DOHH2 (cell line): ENCODE measurements around the gene PCDHB13.
"Not testable (repeated sequence)": the region's sequence is repeated elsewhere in the genome, so short reads cannot be mapped to it uniquely, and the experiment has no call there.

Experiments used
- H3F3A ChIP-seq: fragments of 200-600 bp; sonication (generic), shearing (Covaris generic); 2 replicates; pipeline ENCODE4 v1.6.0; 2016; ENCODE audit warnings: antibody characterized with exemption, mild to moderate bottlenecking; ENCODE audit not compliant: control insufficient read depth, insufficient read depth
- H3K27ac ChIP-seq: fragments of 200-600 bp; sonication (generic); 2 replicates; pipeline ENCODE4 v1.5.1; 2014; ENCODE audit warnings: low read depth, mild to moderate bottlenecking, low read length, moderate library complexity
- H3K27me3 ChIP-seq: fragments of 200-600 bp; sonication (generic); 2 replicates; pipeline ENCODE4 v1.6.1; 2014; ENCODE audit warnings: mild to moderate bottlenecking, low read length, mixed read lengths; ENCODE audit not compliant: control insufficient read depth
- H3K36me3 ChIP-seq: fragments of 200-600 bp; sonication (generic); 2 replicates; pipeline ENCODE4 v1.6.1; 2014; ENCODE audit warnings: mild to moderate bottlenecking, low read length, moderate library complexity, mixed read lengths; ENCODE audit not compliant: control insufficient read depth
- H3K4me1 ChIP-seq: fragments of 200-600 bp; sonication (generic); 2 replicates; pipeline ENCODE4 v1.6.1; 2014; ENCODE audit warnings: mild to moderate bottlenecking, low read length, mixed read lengths; ENCODE audit not compliant: control insufficient read depth
- H3K4me2 ChIP-seq: fragments of 200-600 bp; sonication (generic); 2 replicates; pipeline ENCODE4 v1.6.0; 2014; ENCODE audit warnings: mild to moderate bottlenecking, low read length, moderate library complexity
- H3K4me3 ChIP-seq: fragments of 200-600 bp; sonication (generic); 2 replicates; pipeline ENCODE4 v1.5.1; 2014; ENCODE audit warnings: mild to moderate bottlenecking, low read length, mixed read lengths
- H3K79me2 ChIP-seq: fragments of 200-600 bp; sonication (generic); 2 replicates; pipeline ENCODE4 v1.6.1; 2014; ENCODE audit warnings: mild to moderate bottlenecking, low read length, mixed read lengths; ENCODE audit not compliant: control insufficient read depth
- H3K9me2 ChIP-seq: fragments of 200-600 bp; sonication (generic); replicated peaks from 2 replicates; pipeline ENCODE4 v1.6.1; 2014; ENCODE audit warnings: mild to moderate bottlenecking, low read length, mixed read lengths; ENCODE audit not compliant: control insufficient read depth
- H3K9me3 ChIP-seq: fragments of 200-600 bp; sonication (generic); 2 replicates; pipeline ENCODE4 v1.6.1; 2014; ENCODE audit warnings: antibody characterized with exemption, low read length, mixed read lengths; ENCODE audit not compliant: control insufficient read depth, insufficient read depth
- H4K20me1 ChIP-seq: fragments of 200-600 bp; sonication (generic); 2 replicates; pipeline ENCODE4 v1.6.0; 2014; ENCODE audit warnings: low read depth, mild to moderate bottlenecking, antibody characterized with exemption, low read length, moderate library complexity; ENCODE audit not compliant: control insufficient read depth, insufficient read depth
- CTCF ChIP-seq: fragments of 200-600 bp; sonication (generic); IDR thresholded peaks from one replicate; pipeline ENCODE4 v1.5.1; 2014; ENCODE audit warnings: antibody characterized with exemption, mild to moderate bottlenecking, low read depth, low read length; ENCODE audit not compliant: poor library complexity, severe bottlenecking
- EZH2phosphoT487 ChIP-seq: fragments of 200-600 bp; sonication (generic); IDR thresholded peaks from 2 replicates; pipeline ENCODE4 v1.6.1; 2017; ENCODE audit warnings: borderline replicate concordance, mild to moderate bottlenecking, antibody characterized with exemption, low read length, moderate library complexity, mixed read lengths

PCDHB13 gene

DNA sequence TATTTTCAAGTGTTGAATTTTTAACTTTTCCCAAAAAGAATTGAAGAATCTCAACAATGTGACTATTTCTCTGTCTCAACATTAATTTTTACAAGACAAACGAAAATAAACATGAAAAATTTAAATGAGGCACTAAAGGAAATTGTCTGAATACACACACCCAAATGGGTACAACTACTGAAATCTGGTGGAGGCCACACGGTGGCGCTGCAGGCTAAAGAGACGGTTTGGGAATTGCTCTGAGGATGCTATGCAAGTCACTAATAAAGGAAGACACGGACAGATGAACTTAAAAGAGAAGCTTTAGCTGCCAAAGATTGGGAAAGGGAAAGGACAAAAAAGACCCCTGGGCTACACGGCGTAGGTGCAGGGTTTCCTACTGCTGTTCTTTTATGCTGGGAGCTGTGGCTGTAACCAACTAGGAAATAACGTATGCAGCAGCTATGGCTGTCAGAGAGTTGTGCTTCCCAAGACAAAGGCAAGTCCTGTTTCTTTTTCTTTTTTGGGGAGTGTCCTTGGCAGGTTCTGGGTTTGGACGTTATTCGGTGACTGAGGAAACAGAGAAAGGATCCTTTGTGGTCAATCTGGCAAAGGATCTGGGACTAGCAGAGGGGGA is 21.5 kb upstream of the PCDHB13 start, which contains the start of gene PCDHB10:
Gene PCDHB10 (plus strand): TSS at position 244 of the 616 bp plus-strand sequence. CDS start 200 bp downstream, at position 444.
- no peaks in the 10 kb centered on the region for H3K4me1 ChIP-seq
- no peaks in the 10 kb centered on the region for H4K20me1 ChIP-seq
- no peak within 1 kb of the TSS for H3K4me2 ChIP-seq
- H3K36me3 ChIP-seq: no peaks in the 10 kb centered on the region
- H3K27me3 ChIP-seq: no peaks in the 10 kb centered on the region
- H3K4me3 ChIP-seq: no peak within 1 kb of the TSS
- no peak within 1 kb of the TSS for H3K27ac ChIP-seq
- peak; percentile 89 for TF ChIP-seq CTCF
- no peak for TF ChIP-seq EZH2phosphoT487
- no peaks in the 10 kb centered on the region; the same call in 1 of the 2 replicates for H3K9me3 ChIP-seq
- H3F3A ChIP-seq: no peaks in the 10 kb centered on the region; the same call in 1 of the 2 replicates
- no peaks in the 10 kb centered on the region for H3K9me2 ChIP-seq
- H3K79me2 ChIP-seq: no peaks in the 10 kb centered on the region

DNA sequence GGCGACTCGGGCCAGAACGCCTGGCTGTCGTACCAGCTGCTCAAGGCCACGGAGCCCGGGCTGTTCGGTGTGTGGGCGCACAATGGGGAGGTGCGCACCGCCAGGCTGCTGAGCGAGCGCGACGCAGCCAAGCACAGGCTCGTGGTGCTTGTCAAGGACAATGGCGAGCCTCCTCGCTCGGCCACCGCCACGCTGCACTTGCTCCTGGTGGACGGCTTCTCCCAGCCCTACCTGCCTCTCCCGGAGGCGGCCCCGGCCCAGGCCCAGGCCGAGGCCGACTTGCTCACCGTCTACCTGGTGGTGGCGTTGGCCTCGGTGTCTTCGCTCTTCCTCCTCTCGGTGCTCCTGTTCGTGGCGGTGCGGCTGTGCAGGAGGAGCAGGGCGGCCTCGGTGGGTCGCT is 19.4 kb upstream of the PCDHB13 start:
- not testable (repeated sequence) for H3K4me2 ChIP-seq, H3K9me3 ChIP-seq, H3K27me3 ChIP-seq, H4K20me1 ChIP-seq, H3K27ac ChIP-seq, H3K4me1 ChIP-seq, H3K4me3 ChIP-seq, H3F3A ChIP-seq, H3K79me2 ChIP-seq, H3K36me3 ChIP-seq, H3K9me2 ChIP-seq

- no peak for TF ChIP-seq CTCF
- no peaks in the 10 kb centered on the region for H3K27me3 ChIP-seq
- no peaks in the 10 kb centered on the region for H3K4me1 ChIP-seq
- H3K9me3 ChIP-seq: no peaks in the 10 kb centered on the region; the same call in 1 of the 2 replicates
- no peaks in the 10 kb centered on the region for H3K9me2 ChIP-seq
- H3K4me3 ChIP-seq: no peak overlapping the region
- H3K79me2 ChIP-seq: no peaks in the 10 kb centered on the region
- no peaks in the 10 kb centered on the region; the same call in 1 of the 2 replicates for H3F3A ChIP-seq
- H3K4me2 ChIP-seq: no peak overlapping the region
- no peak overlapping the region for H3K27ac ChIP-seq
- H3K36me3 ChIP-seq: no peaks in the 10 kb centered on the region
- no peaks in the 10 kb centered on the region for H4K20me1 ChIP-seq
Measured at GRCh38 chr5:141196363-141196762, 17.4 kb upstream of the PCDHB13 start.

- Histone ChIP-seq H3K27ac (no peak within 1 kb of the TSS), H3K36me3 (no peaks in the 10 kb centered on the region), H3K9me2 (no peaks in the 10 kb centered on the region), H3K4me2 (no peak within 1 kb of the TSS), H3K9me3 (no peaks in the 10 kb centered on the region; the same call in 1 of the 2 replicates), H3F3A (no peaks in the 10 kb centered on the region; the same call in 1 of the 2 replicates), H3K4me1 (no peaks in the 10 kb centered on the region), H4K20me1 (no peaks in the 10 kb centered on the region), H3K4me3 (no peak within 1 kb of the TSS), H3K27me3 (no peaks in the 10 kb centered on the region), H3K79me2 (no peaks in the 10 kb centered on the region)
- TF ChIP-seq CTCF (peak; percentile 58), EZH2phosphoT487 (no peak)
Measured at GRCh38 chr5:141199359-141200235, 14.1 kb upstream of the PCDHB13 start, which contains the start of gene PCDHB11. Gene PCDHB11, plus strand, starts transcription at chr5:141199627. Its CDS starts 148 bp downstream, at chr5:141199775.

DNA sequence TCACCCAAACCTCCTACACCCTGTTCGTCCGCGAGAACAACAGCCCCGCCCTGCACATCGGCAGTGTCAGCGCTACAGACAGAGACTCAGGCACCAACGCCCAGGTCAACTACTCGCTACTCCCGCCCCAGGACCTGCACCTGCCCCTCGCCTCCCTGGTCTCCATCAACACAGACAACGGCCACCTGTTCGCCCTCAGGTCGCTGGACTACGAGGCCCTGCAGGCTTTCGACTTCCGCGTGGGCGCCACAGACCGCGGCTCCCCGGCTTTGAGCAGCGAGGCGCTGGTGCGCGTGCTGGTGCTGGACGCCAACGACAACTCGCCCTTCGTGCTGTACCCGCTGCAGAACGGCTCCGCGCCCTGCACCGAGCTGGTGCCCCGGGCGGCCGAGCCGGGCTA is 12.6 kb upstream of the PCDHB13 start:
- not testable (repeated sequence) for H3K4me3 ChIP-seq, H3K36me3 ChIP-seq

More for the DNA sequence above, 12.6 kb upstream of the PCDHB13 start:
- H3F3A ChIP-seq, H3K4me2 ChIP-seq, H3K79me2 ChIP-seq, H3K9me2 ChIP-seq, H3K27ac ChIP-seq, H3K4me1 ChIP-seq, H4K20me1 ChIP-seq, H3K27me3 ChIP-seq, H3K9me3 ChIP-seq: not testable (repeated sequence)
